Omental fat pad (tissue), 4 donors: Measurements from ENCODE around the gene MT1G. TPM values are rescaled to one million over a fixed set of nuclear protein-coding genes. Genes with fewer than 3 reads are reported as not detected.

Source experiments
- ATAC-seq: fragments of 150-250 bp; one replicate; pipeline ENCODE4 v1.9.1; 2016; ENCODE audit warnings: mild to moderate bottlenecking, moderate library complexity; ENCODE audit not compliant: low FRiP score
- DNase-seq: peaks from one replicate; pipeline ENCODE4 v3.0.0-alpha.2; 2019; ENCODE audit warnings: low spot score
- CTCF ChIP-seq, 3 donors: fragments of 450-650 bp; IDR thresholded peaks; one replicate each; pipeline ENCODE4 v1.5.1; 2016 to 2017; ENCODE audit warnings: antibody characterized with exemption in 3 of 3, mild to moderate bottlenecking in 3 of 3, moderate library complexity in 2 of 3
- total RNA-seq, 4 donors: library from RNA; depleted of rRNA; stranded (reverse); fragments of >200 nt; gene quantifications; one replicate each; pipeline ENCODE4 v1.1.0, GENCODE V29; 2016

Gene MT1G
- total RNA-seq, 4 donors from 2014 or later = 31.4 to 1,270 (median 197) TPM

GRCh38 chr16:56697456-56698155, 29.7 kb upstream of the MT1G start:
- no peak for ATAC-seq
- no peak for TF ChIP-seq CTCF (IDR thresholded peaks at IDR 0.05)
- DNase-seq = no peak

- ATAC-seq = no peak
- no peak for DNase-seq
- TF ChIP-seq CTCF (IDR thresholded peaks at IDR 0.05) = no peak
Observed at GRCh38 chr16:56695246-56695645, 27.4 kb upstream of the MT1G start.

- ATAC-seq = no peak
- TF ChIP-seq CTCF (IDR thresholded peaks at IDR 0.05) = no peak
- no peak for DNase-seq
Observed at GRCh38 chr16:56691885-56692284, 24.0 kb upstream of the MT1G start.

- TF ChIP-seq CTCF (IDR thresholded peaks at IDR 0.05) = no peak
- DNase-seq (no peak), ATAC-seq (no peak)
Observed at GRCh38 chr16:56690420-56691122, 22.7 kb upstream of the MT1G start.

- no peak for ATAC-seq
- no peak for DNase-seq
- no peak for TF ChIP-seq CTCF (IDR thresholded peaks at IDR 0.05)
Observed at GRCh38 chr16:56689171-56689570, 21.3 kb upstream of the MT1G start.

- no peak for TF ChIP-seq CTCF (IDR thresholded peaks at IDR 0.05)
- no peak for ATAC-seq
Observed at GRCh38 chr16:56688762-56689161, 20.9 kb upstream of the MT1G start.

GRCh38 chr16:56686758-56687157, 18.9 kb upstream of the MT1G start:
- no peak for DNase-seq
- ATAC-seq = no peak
- no peak for TF ChIP-seq CTCF (IDR thresholded peaks at IDR 0.05)

More at GRCh38 chr16:56688762-56689161, 20.9 kb upstream of the MT1G start:
- DNase-seq = no peak
